Measurements from ENCODE around the gene REST.

- TF ChIP-seq CTCF (IDR thresholded peaks at IDR 0.05; ENCODE audit: low read depth, low read length) (no peak), POLR2A (IDR thresholded peaks at IDR 0.05; ENCODE audit: extremely low read depth, insufficient read length) (peak; percentile 78), MAX (IDR thresholded peaks at IDR 0.05; ENCODE audit: low read depth, low read length) (peak; percentile 91)
Measured at GRCh38 chr4:56977321-56978012, 69.8 kb downstream of the REST start, which contains the start of gene NOA1.

Measured in NB4 (cell line).